ENCODE measurements around the gene CCDC28A. TPM values are rescaled to one million over a fixed set of nuclear protein-coding genes. Genes with fewer than 3 reads are reported as not detected.

The CCDC28A gene
- total RNA-seq, 1 donor from 2014 or later = 30.2 TPM

DNA sequence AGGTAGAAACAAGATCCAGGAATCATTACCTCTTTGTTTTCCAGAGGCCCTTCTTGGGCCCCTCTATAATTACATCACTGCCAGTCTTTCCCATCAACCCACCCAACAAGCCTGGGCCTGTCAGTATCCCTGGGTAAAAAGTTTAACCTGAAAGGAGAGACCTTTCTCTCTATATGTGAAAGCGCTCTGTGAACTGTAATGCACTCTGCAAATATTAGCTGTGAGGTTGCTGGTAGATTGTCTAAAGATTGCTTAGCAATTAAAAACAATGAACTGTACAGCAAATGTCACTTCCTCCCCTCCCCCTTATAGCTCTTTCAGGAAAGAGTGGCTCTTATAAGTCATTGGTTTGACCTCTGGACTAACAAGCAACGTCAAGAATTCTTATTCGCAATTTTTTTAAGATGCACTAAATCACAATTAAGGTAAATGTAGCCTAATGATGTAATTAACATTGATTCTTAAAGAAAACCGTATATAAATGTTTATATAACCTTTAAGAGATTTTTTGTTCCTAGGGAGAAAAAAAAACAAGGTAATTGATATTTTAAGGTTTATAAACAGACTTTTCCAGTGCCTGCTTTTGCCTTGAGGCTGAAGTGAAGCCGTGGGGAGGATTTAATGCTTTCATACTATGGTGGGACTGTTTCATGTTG, 40.7 kb downstream of the CCDC28A start:
- TF ChIP-seq, protein P1, sequence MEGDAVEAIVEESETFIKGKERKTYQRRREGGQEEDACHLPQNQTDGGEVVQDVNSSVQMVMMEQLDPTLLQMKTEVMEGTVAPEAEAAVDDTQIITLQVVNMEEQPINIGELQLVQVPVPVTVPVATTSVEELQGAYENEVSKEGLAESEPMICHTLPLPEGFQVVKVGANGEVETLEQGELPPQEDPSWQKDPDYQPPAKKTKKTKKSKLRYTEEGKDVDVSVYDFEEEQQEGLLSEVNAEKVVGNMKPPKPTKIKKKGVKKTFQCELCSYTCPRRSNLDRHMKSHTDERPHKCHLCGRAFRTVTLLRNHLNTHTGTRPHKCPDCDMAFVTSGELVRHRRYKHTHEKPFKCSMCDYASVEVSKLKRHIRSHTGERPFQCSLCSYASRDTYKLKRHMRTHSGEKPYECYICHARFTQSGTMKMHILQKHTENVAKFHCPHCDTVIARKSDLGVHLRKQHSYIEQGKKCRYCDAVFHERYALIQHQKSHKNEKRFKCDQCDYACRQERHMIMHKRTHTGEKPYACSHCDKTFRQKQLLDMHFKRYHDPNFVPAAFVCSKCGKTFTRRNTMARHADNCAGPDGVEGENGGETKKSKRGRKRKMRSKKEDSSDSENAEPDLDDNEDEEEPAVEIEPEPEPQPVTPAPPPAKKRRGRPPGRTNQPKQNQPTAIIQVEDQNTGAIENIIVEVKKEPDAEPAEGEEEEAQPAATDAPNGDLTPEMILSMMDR (IDR thresholded peaks at IDR 0.05) = no peak
- TF ChIP-seq EZH2phosphoT487 (IDR thresholded peaks at IDR 0.05) = no peak
- no peak for TF ChIP-seq EZH2 (IDR thresholded peaks at IDR 0.05)
- Histone ChIP-seq H3K4me2 (no peak overlapping the region), H3K9ac (no peak overlapping the region), H3K4me3 (no peak overlapping the region), H4K20me1 (ENCODE audit: low read depth) (no peaks in the 10 kb centered on the region), H2AFZ (replicated peaks) (peak overlapping the region; percentile 33), H3K27ac (no peak overlapping the region), H3F3A (ENCODE audit: low read depth) (no peaks in the 10 kb centered on the region), H3K9me3 (ENCODE audit: low read depth) (no peaks in the 10 kb centered on the region), H3K79me2 (ENCODE audit: low read depth) (no peaks in the 10 kb centered on the region), H3K27me3 (no peaks in the 10 kb centered on the region), H3K4me1 (peaks cover 15% of the 10 kb centered on the region), H3K36me3 (no peaks in the 10 kb centered on the region)
- peaks cover 2% of the 10 kb centered on the region for H3K27me3 Mint-ChIP-seq (ENCODE audit: insufficient read depth, low read depth)
- H3K36me3 Mint-ChIP-seq = no peaks in the 10 kb centered on the region
- DNase-seq (ENCODE audit: low spot score) = no peak
- H3K4me3 Mint-ChIP-seq = no peak overlapping the region
- H3K4me1 Mint-ChIP-seq = peaks cover 6% of the 10 kb centered on the region
- no peak overlapping the region for H3K27ac Mint-ChIP-seq
- H3K9me3 Mint-ChIP-seq = no peaks in the 10 kb centered on the region

DNA sequence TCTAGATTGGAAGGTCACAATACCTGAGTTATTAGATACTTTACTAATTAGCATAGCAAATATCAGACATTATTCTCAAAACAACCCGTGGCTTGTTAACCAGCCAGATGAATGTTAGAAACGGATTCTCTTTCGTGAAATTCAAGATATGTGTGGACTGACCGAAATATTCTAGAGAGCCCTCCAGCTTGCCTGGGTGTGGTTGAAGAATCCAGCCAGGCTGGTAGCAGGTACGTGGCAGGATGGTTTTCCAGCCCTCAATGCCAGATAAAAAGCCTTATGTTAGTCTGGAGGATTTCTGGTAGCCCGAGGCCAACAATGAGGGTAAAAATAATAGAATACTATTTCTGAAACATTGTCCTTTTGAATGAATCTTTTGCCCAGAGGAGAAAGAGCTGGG, 41.7 kb downstream of the CCDC28A start:
- Mint-ChIP-seq H3K27ac (no peak overlapping the region), H3K4me3 (no peak overlapping the region), H3K4me1 (peaks cover 6% of the 10 kb centered on the region), H3K27me3 (ENCODE audit: insufficient read depth, low read depth) (peaks cover 2% of the 10 kb centered on the region), H3K9me3 (no peaks in the 10 kb centered on the region), H3K36me3 (no peaks in the 10 kb centered on the region)
- no peak overlapping the region for H3K27ac ChIP-seq
- no peaks in the 10 kb centered on the region for H4K20me1 ChIP-seq (ENCODE audit: low read depth)
- peaks cover 15% of the 10 kb centered on the region for H3K4me1 ChIP-seq
- H3K27me3 ChIP-seq = no peaks in the 10 kb centered on the region
- TF ChIP-seq, protein P1 (IDR thresholded peaks at IDR 0.05) = no peak
- TF ChIP-seq EZH2 (IDR thresholded peaks at IDR 0.05) (no peak), EZH2phosphoT487 (IDR thresholded peaks at IDR 0.05) (no peak)
- no peaks in the 10 kb centered on the region for H3K9me3 ChIP-seq (ENCODE audit: low read depth)
- no peak overlapping the region for H3K4me3 ChIP-seq
- H3K9ac ChIP-seq = no peak overlapping the region
- no peaks in the 10 kb centered on the region for H3K36me3 ChIP-seq
- no peaks in the 10 kb centered on the region for H3K79me2 ChIP-seq (ENCODE audit: low read depth)
- peak overlapping the region; percentile 88 for H2AFZ ChIP-seq (replicated peaks)
- no peaks in the 10 kb centered on the region for H3F3A ChIP-seq (ENCODE audit: low read depth)
- H3K4me2 ChIP-seq = no peak overlapping the region
- no peak for DNase-seq (ENCODE audit: low spot score)

DNA sequence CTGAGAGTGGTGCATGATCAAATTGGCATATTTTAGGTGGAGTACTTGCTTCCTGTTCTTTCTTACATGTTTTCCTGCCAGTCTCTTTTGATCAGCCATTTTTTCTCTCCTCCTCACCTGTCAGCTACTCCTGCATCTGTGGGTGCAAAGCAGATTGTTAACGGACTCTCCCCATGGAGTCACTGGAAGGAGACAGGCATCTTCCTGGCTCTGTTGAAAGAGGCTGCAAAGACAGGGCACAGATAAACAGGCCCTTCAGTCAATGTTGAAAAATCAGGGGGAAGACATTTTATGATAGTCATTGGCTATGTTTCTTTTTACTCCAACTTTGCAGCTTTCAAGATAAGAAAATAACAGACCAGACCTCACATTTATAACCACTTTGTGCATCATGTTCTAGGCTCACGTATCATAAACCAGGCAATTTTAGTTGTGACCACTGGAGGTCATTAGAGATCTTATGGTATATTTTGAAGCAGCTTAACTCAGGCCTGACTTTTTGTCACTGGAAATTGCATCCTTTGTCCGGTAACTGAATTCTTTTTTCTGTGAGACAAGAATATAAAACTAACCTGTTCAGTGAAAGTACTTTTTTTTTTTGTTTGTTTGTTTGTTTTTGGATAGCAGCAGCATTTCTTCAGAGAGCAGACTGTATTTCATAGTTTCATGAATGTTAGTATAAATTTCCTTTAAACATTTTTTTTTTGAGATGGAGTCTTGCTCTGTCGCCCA, 42.4 kb downstream of the CCDC28A start:
- no peaks in the 10 kb centered on the region for H4K20me1 ChIP-seq (ENCODE audit: low read depth)
- Mint-ChIP-seq H3K36me3 (no peaks in the 10 kb centered on the region), H3K27ac (peak overlapping the region; percentile 84), H3K4me1 (peaks cover 6% of the 10 kb centered on the region), H3K27me3 (ENCODE audit: insufficient read depth, low read depth) (peaks cover 2% of the 10 kb centered on the region), H3K9me3 (no peaks in the 10 kb centered on the region), H3K4me3 (no peak overlapping the region)
- no peak overlapping the region for H3K27ac ChIP-seq
- peak overlapping the region; percentile 88 for H2AFZ ChIP-seq (replicated peaks)
- no peaks in the 10 kb centered on the region for H3K36me3 ChIP-seq
- DNase-seq (ENCODE audit: low spot score) = peak; percentile 67
- TF ChIP-seq EZH2phosphoT487 (IDR thresholded peaks at IDR 0.05) (no peak), EZH2 (IDR thresholded peaks at IDR 0.05) (no peak)
- TF ChIP-seq, protein P1 (IDR thresholded peaks at IDR 0.05) = peak; percentile 73
- no peak overlapping the region for H3K4me2 ChIP-seq
- peaks cover 15% of the 10 kb centered on the region for H3K4me1 ChIP-seq
- H3K9me3 ChIP-seq (ENCODE audit: low read depth) = no peaks in the 10 kb centered on the region
- no peak overlapping the region for H3K9ac ChIP-seq
- H3F3A ChIP-seq (ENCODE audit: low read depth) = no peaks in the 10 kb centered on the region
- H3K4me3 ChIP-seq = no peak overlapping the region
- H3K79me2 ChIP-seq (ENCODE audit: low read depth) = no peaks in the 10 kb centered on the region
- H3K27me3 ChIP-seq = no peaks in the 10 kb centered on the region
